Stomach (tissue), 9 donors: Measurements from ENCODE around the gene CTSH. TPM values are rescaled to one million over a fixed set of nuclear protein-coding genes. Genes with fewer than 3 reads are reported as not detected.

ENCODE experiments used
- DNase-seq, 2 donors: peaks; one replicate each; pipeline versions ENCODE4 v3.0.0 to v3.0.0-alpha.2; 2013 to 2019
- H3K27ac ChIP-seq, 5 donors: fragments of 200-600 bp in 4 of 5; sonication (generic) in 4 of 5; one replicate each; pipeline ENCODE4 v1.5.1; 2013 to 2019; ENCODE audit warnings: mild to moderate bottlenecking in 1 of 5, moderate library complexity in 1 of 5
- H3K27me3 ChIP-seq, 3 donors: fragments of 200-600 bp; sonication (generic); one replicate each; pipeline ENCODE4 v1.5.1; 2017 to 2019; ENCODE audit warnings: mixed run types in 1 of 3
- H3K36me3 ChIP-seq, 4 donors: fragments of 200-600 bp; sonication (generic); 1 replicate in 3 of 4; 2 replicates in 1 of 4; pipeline ENCODE4 v1.5.1; 2016 to 2019
- H3K4me1 ChIP-seq, 4 donors: fragments of 200-600 bp; sonication (generic); one replicate each; pipeline ENCODE4 v1.5.1; 2016 to 2019
- H3K4me3 ChIP-seq, 4 donors: fragments of 200-600 bp; sonication (generic) in 3 of 4; one replicate each; pipeline ENCODE4 v1.5.1; 2016 to 2019; ENCODE audit warnings: mild to moderate bottlenecking in 1 of 4
- H3K9me3 ChIP-seq, 4 donors: fragments of 200-600 bp; sonication (generic); one replicate each; pipeline ENCODE4 v1.5.1; 2016 to 2019
- EP300 ChIP-seq: sonication (generic); formaldehyde crosslinking; IDR thresholded peaks from one replicate; pipeline ENCODE4 v1.6.1; 2017; ENCODE audit warnings: antibody characterized with exemption
- POLR2A ChIP-seq, 4 donors: fragments of 450-650 bp; IDR thresholded peaks; one replicate each; pipeline ENCODE4 v1.6.1; 2016; ENCODE audit warnings: antibody characterized with exemption in 4 of 4, control low read depth in 2 of 4, mild to moderate bottlenecking in 1 of 4, moderate library complexity in 1 of 4
- POLR2AphosphoS5 ChIP-seq, 3 donors: sonication (generic); formaldehyde crosslinking; IDR thresholded peaks; one replicate each; pipeline ENCODE4 v1.6.1; 2016; ENCODE audit warnings: antibody characterized with exemption in 3 of 3
- WGBS, 5 donors: extraction: QIAGEN DNeasy Blood & Tissue Kit in 3 of 5; methylation state at CpG; one replicate each; pipeline versions ENCODE4 v1.1.5 to v1.1.7; 2013 to 2018; 5-methylcytosine and 5-hydroxymethylcytosine counted together
- intact Hi-C: fragments of 100-400 bp; cut with DNase I; formaldehyde crosslinking; loops from one replicate; pipeline ENCODE4 v1.15.1; 2023; ENCODE audit warnings: low total_unique reads
- polyA plus RNA-seq, 3 donors: library from polyadenylated mRNA; stranded (reverse); fragments of 200-250 nt; gene quantifications; one replicate each; pipeline ENCODE4 v1.2.3, GENCODE V29; 2013
- total RNA-seq, 5 donors: library from RNA; depleted of rRNA; stranded (reverse); fragments of >200 nt; gene quantifications; one replicate each; pipeline versions ENCODE4 v1.1.0 to v1.2.3, GENCODE V29; 2014 to 2016
- TF ChIP-seq, protein P1 (sequence below), 7 experiments: fragments of 450-650 bp in 4 of 7; fragments of 200-600 bp in 3 of 7; sonication (generic) in 3 of 7; IDR thresholded peaks; one replicate each; pipeline ENCODE4 v1.5.1; 2016 to 2019; ENCODE audit warnings: antibody characterized with exemption in 7 of 7, control low read depth in 2 of 7, mild to moderate bottlenecking in 1 of 7
- donor health status: healthy with polysubstance abuse.
- donor health status: Bipolar disorder and iron deficiency.
- donor health status: healthy.

Gene CTSH
- total and polyA plus RNA-seq, 8 donors, result 79.3 to 386 (median 187) TPM

DNA sequence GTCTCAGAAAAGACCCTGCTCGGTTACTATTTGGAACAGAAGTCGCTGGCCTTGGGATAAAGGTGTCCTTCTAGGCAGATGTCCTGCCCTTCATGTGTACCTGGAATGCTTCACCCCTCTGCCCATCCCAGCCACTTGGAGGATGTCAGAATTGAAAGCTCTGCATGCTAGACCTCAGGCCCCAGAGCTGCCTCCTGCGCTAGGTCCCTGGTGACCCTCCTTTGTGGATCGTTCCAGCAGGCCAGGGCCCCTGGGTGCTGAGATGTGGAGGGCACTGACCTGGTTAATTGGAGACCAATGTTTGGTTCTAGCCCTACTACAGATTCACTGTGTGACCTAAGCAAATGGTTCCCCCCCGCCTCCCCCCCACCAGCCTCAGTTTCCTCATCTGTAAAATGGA, 2.7 kb upstream of the CTSH start:
- Histone ChIP-seq H3K9me3 (no peaks in the 10 kb centered on the region), H3K36me3 (no peaks in the 10 kb centered on the region), H3K4me1 (peaks cover 21 to 66% (median 58%) of the 10 kb centered on the region in 4 donors), H3K27me3 (no peaks in the 10 kb centered on the region), H3K4me3 (no peak overlapping the region), H3K27ac (no peak overlapping the region)
- intact Hi-C loops, result no loop called here
- WGBS, 5 donors, result 82 to 97% (median 94%) methylated on average over 3 to 5 of the region's 5 CpGs
- no peak for TF ChIP-seq POLR2A (IDR thresholded peaks at IDR 0.05)
- no peak for TF ChIP-seq EP300
- TF ChIP-seq, protein P1, sequence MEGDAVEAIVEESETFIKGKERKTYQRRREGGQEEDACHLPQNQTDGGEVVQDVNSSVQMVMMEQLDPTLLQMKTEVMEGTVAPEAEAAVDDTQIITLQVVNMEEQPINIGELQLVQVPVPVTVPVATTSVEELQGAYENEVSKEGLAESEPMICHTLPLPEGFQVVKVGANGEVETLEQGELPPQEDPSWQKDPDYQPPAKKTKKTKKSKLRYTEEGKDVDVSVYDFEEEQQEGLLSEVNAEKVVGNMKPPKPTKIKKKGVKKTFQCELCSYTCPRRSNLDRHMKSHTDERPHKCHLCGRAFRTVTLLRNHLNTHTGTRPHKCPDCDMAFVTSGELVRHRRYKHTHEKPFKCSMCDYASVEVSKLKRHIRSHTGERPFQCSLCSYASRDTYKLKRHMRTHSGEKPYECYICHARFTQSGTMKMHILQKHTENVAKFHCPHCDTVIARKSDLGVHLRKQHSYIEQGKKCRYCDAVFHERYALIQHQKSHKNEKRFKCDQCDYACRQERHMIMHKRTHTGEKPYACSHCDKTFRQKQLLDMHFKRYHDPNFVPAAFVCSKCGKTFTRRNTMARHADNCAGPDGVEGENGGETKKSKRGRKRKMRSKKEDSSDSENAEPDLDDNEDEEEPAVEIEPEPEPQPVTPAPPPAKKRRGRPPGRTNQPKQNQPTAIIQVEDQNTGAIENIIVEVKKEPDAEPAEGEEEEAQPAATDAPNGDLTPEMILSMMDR (IDR thresholded peaks at IDR 0.05), result no peak
- TF ChIP-seq POLR2AphosphoS5 (IDR thresholded peaks at IDR 0.05), result no peak
- no peak for DNase-seq

DNA sequence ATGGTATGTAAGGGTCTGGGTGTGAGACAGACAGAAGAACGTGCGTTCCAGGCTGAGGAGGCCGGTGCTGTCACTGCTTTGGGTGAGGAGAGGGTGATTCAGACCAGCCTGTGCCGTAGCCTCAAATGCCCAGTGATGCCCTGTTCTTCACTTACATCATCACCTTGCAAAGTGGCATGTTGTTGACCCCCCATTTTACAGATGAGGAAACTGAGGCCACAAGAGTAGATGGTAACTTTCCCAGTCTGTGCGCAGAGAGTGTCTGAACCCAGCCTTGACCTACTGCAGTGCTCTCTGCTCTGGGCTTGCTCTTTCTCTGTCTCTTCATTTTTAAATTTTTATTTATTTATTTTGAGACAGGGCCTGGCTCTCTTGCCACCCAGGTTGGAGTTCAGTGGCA, 1.6 kb upstream of the CTSH start:
- intact Hi-C loops, result no loop called here
- WGBS, 5 donors, result 75 to 99% (median 93%) methylated on average over 5 of the region's 5 CpGs
- H3K36me3 ChIP-seq, result no peaks in the 10 kb centered on the region

DNA sequence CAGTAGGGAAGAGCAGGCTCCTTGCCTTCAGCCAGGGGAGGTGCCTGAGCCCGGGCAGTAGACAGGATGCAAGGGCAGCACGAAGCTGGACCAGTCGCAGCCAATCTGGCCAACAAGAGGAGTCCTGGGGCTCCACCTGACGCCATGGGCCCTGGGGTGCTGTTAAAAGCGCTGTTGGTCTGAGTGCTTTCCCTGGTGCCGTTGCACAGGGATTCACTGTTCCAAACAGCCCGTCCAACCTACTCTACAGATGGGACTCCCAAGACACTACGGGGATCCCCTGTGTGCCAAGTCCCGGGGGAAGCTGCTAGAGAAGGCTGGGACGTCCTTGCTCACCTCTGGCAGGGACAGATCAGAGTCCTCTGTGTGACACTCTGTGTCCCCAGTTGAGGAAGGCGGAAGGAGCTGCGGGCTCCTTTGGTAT, 632 bp downstream of the CTSH start:
- DNase-seq, result peak; percentile 38 to 50
- peak overlapping the region; percentile 55 to 71 (median 68) for H3K4me3 ChIP-seq
- peaks cover 0 to 54% (median 28%) of the 10 kb centered on the region in 4 donors for H3K4me1 ChIP-seq
- no peaks in the 10 kb centered on the region for H3K36me3 ChIP-seq
- no peak for TF ChIP-seq EP300
- TF ChIP-seq POLR2AphosphoS5 (IDR thresholded peaks at IDR 0.05), result no peak
- TF ChIP-seq, protein P1 (IDR thresholded peaks at IDR 0.05), result no peak
- TF ChIP-seq POLR2A (IDR thresholded peaks at IDR 0.05), result no peak
- 13 to 35% (median 15%) methylated on average over 10 to 12 of the region's 12 CpGs for WGBS, 5 donors
- H3K9me3 ChIP-seq, result no peaks in the 10 kb centered on the region
- intact Hi-C loops, result no loop called here
- no peaks in the 10 kb centered on the region for H3K27me3 ChIP-seq
- peak overlapping the region; percentile 77 to 88 (median 79) for H3K27ac ChIP-seq

More for the DNA sequence above, 1.6 kb upstream of the CTSH start:
- H3K9me3 ChIP-seq, result no peaks in the 10 kb centered on the region
- peaks cover 17 to 59% (median 49%) of the 10 kb centered on the region in 4 donors for H3K4me1 ChIP-seq
- H3K27ac ChIP-seq, result no peak overlapping the region
- DNase-seq, result no peak
- H3K27me3 ChIP-seq, result no peaks in the 10 kb centered on the region
- H3K4me3 ChIP-seq, result no peak overlapping the region
- TF ChIP-seq POLR2AphosphoS5 (IDR thresholded peaks at IDR 0.05), result no peak
- no peak for TF ChIP-seq EP300
- TF ChIP-seq, protein P1 (IDR thresholded peaks at IDR 0.05), result no peak
- TF ChIP-seq POLR2A (IDR thresholded peaks at IDR 0.05), result no peak

DNA sequence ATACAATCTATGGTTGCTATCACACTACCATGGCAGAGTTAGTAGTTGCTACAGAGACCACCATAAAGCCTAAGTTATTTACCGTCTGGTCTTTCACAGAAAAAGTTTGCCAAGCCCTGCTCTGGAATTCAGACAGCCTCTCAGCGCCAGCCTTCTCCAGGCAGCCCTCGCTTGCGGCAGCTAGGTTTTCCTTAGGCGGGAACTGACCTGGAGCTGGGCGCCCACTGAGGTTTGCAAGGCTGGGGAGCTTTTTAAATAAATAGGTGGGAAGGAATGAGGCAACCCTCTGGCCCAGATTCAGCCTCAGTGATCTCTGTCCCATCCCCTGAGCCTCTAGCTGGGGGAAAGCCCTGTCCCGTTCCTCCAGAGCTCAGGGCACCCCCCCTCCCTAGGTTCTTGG, 1.2 kb downstream of the CTSH start:
- no peaks in the 10 kb centered on the region for H3K27me3 ChIP-seq
- DNase-seq, result peak in 1 of 2 donors; percentile 76
- peaks cover 0 to 54% (median 24%) of the 10 kb centered on the region in 4 donors for H3K4me1 ChIP-seq
- 30 to 48% (median 42%) methylated on average over 7 of the region's 7 CpGs for WGBS, 5 donors
- no peaks in the 10 kb centered on the region for H3K9me3 ChIP-seq
- intact Hi-C loops, result no loop called here
- no peaks in the 10 kb centered on the region for H3K36me3 ChIP-seq
- H3K4me3 ChIP-seq, result peak overlapping the region; percentile 55 to 71 (median 68)
- TF ChIP-seq POLR2A (IDR thresholded peaks at IDR 0.05) (no peak), EP300 (no peak), POLR2AphosphoS5 (IDR thresholded peaks at IDR 0.05) (no peak)
- TF ChIP-seq, protein P1 (IDR thresholded peaks at IDR 0.05), result no peak
- H3K27ac ChIP-seq, result peak overlapping the region; percentile 77 to 88 (median 79)
